HEK293T (cell line): ENCODE results near the gene CEP97.
"Not testable (repeated sequence)": the region's sequence is repeated elsewhere in the genome, so short reads cannot be mapped to it uniquely, and the experiment has no call there.

ENCODE experiments used
- CTCF ChIA-PET: fragments of 350-600 bp; formaldehyde crosslinking; extraction: SDS; loops from one replicate; lab custom pipeline; 2021; ENCODE audit warnings: antibody characterized with exemption, inconsistent platforms; lab: Yijun Ruan, JAX
- POLR2A ChIA-PET: fragments of 350-600 bp; formaldehyde crosslinking; extraction: SDS; loops from one replicate; lab custom pipeline; 2020; ENCODE audit warnings: antibody characterized with exemption, inconsistent platforms; lab: Yijun Ruan, JAX
- DNase-seq: peaks from one replicate; pipeline ENCODE4 v3.0.0; 2012; ENCODE audit warnings: mixed read lengths; ENCODE audit errors: extremely low spot score
- ARNT ChIP-seq: fragments of 450-650 bp; IDR thresholded peaks from 2 replicates; pipeline ENCODE4 v1.6.1; 2017; ENCODE audit warnings: mild to moderate bottlenecking
- BHLHE40 ChIP-seq: fragments of 450-650 bp; IDR thresholded peaks from 2 replicates; pipeline ENCODE4 v1.6.1; 2016; ENCODE audit warnings: mild to moderate bottlenecking, moderate library complexity, borderline replicate concordance
- CTBP1 ChIP-seq: fragments of 450-650 bp; IDR thresholded peaks from 2 replicates; pipeline ENCODE4 v1.6.1; 2016; ENCODE audit warnings: borderline replicate concordance
- ELF4 ChIP-seq: fragments of 450-650 bp; IDR thresholded peaks from 2 replicates; pipeline ENCODE4 v1.6.1; 2017; ENCODE audit warnings: antibody characterized with exemption
- FOXA1 ChIP-seq: fragments of 450-650 bp; IDR thresholded peaks from 2 replicates; pipeline ENCODE4 v1.6.1; 2016; ENCODE audit warnings: mild to moderate bottlenecking
- FOXK2 ChIP-seq: fragments of 450-650 bp; IDR thresholded peaks from 2 replicates; pipeline ENCODE4 v1.6.1; 2016; ENCODE audit warnings: mild to moderate bottlenecking
- FOXM1 ChIP-seq: fragments of 450-650 bp; IDR thresholded peaks from 2 replicates; pipeline ENCODE4 v1.6.1; 2017; ENCODE audit warnings: mild to moderate bottlenecking, borderline replicate concordance
- HDGF ChIP-seq: fragments of 450-650 bp; IDR thresholded peaks from 2 replicates; pipeline ENCODE4 v1.6.1; 2017; ENCODE audit warnings: antibody characterized with exemption, borderline replicate concordance
- L3MBTL2 ChIP-seq: fragments of 450-650 bp; conservative IDR thresholded peaks from 2 replicates; pipeline ENCODE4 v1.6.1; 2016; ENCODE audit warnings: mild to moderate bottlenecking
- LEF1 ChIP-seq: fragments of 450-650 bp; IDR thresholded peaks from 2 replicates; pipeline ENCODE4 v1.6.1; 2017; ENCODE audit warnings: mild to moderate bottlenecking, borderline replicate concordance
- NFRKB ChIP-seq: fragments of 450-650 bp; IDR thresholded peaks from 2 replicates; pipeline ENCODE4 v1.6.1; 2016; ENCODE audit warnings: mild to moderate bottlenecking, moderate library complexity
- SP1 ChIP-seq: fragments of 450-650 bp; IDR thresholded peaks from 2 replicates; pipeline ENCODE4 v1.6.1; 2017
- SUZ12 ChIP-seq: fragments of 450-650 bp; IDR thresholded peaks from 2 replicates; pipeline ENCODE4 v1.6.1; 2016; ENCODE audit warnings: mild to moderate bottlenecking
- TARDBP ChIP-seq: fragments of 450-650 bp; IDR thresholded peaks from 2 replicates; pipeline ENCODE4 v1.6.1; 2016
- ZNF384 ChIP-seq: fragments of 450-650 bp; IDR thresholded peaks from 2 replicates; pipeline ENCODE4 v1.6.1; 2016
- TF ChIP-seq, protein P1 (sequence below): fragments of 450-650 bp; IDR thresholded peaks from 2 replicates; pipeline ENCODE4 v1.6.1; 2016

The CEP97 gene

DNA sequence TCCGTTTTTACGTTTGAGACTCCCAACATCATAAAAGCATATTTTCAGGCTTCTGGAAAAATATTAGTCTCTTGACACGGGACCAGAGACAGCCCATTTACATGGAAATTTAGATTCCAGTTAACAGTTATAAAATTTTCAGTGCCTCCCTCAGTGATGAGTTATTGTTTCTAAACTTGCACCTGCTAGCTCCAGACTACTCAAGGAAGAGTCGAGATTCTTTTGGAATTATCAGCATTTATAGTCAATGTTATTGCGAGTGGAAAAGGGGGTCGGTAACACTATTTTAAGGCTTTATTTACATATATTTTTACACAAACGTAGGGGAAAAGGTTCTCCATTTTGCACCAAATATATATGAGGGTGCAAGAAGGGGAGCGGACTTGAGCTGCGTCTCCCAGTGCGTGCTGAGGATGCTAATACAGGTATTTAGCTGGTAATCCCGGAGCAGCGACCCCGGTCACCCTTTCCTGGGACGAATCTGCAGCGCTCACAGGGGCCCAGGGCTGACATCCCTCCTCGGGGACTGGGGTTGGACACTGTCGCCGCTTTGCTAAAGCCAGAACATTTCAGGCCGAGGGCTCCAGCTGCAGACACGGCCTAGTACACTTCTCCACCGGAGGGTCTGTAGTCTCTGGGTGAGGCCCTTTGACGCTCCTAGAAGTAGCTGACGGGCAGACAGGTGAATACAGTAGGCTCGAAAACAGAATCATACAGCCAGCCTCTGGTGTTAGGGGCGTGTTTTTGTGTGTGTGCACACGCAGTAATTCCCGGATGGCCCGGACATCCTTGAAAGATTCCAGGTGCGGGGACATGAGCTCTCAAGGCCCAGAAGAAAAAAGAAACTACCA, 46.8 kb upstream of the CEP97 start:
- no peak for DNase-seq
- TF ChIP-seq, protein P1, sequence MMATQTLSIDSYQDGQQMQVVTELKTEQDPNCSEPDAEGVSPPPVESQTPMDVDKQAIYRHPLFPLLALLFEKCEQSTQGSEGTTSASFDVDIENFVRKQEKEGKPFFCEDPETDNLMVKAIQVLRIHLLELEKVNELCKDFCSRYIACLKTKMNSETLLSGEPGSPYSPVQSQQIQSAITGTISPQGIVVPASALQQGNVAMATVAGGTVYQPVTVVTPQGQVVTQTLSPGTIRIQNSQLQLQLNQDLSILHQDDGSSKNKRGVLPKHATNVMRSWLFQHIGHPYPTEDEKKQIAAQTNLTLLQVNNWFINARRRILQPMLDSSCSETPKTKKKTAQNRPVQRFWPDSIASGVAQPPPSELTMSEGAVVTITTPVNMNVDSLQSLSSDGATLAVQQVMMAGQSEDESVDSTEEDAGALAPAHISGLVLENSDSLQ, result no peak
- TF ChIP-seq NFRKB, result peak; percentile 14; the same call in 1 of the 2 replicates
- CTCF ChIA-PET, result interaction anchor here (0.6 kb wide), 3 partner anchors 8 to 596 kb away, joined by 3 read pairs; no protein-coding TSS in a partner anchor
- POLR2A ChIA-PET, result interaction anchor here (1.1 to 3.9 kb wide), 7 partner anchors 8 to 116 kb away, joined by 3 to 57 read pairs (median 8); partner anchors contain the start of genes CEP97, PCNP, RPL24 and TRMT10C

DNA sequence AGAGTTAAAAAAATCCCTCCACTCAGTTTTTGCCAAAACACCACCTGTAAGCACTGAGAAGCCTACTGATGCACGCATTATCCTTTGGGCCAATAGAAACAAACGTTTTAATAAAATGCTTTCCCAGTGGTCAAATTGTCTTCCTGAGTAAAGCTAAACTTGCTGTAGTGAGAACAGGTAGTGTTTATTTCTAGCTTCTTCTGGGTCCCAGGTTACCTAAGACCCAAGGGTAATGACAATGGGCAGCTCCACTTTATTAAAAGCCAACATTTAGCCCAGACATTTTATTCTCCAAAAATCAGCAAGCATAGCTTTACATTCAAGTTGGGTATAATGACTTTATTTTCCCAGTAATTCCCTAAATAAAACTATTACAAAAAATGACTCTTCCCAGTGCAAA, 45.6 kb upstream of the CEP97 start:
- POLR2A ChIA-PET, result interaction anchor here (3.5 to 3.9 kb wide), 2 partner anchors 7 to 105 kb away, joined by 23 to 57 read pairs; partner anchors contain the start of genes PCNP and RPL24
- DNase-seq, CTCF ChIA-PET: not testable (repeated sequence)

- ChIA-PET POLR2A (interaction anchor here (0.8 to 1.6 kb wide), 2 partner anchors 11 to 119 kb away, joined by 3 read pairs; partner anchors contain the start of gene TRMT10C), CTCF (no interaction called here)
- no peak for DNase-seq
- no peak for TF ChIP-seq LEF1
- no peak for TF ChIP-seq FOXK2
- TF ChIP-seq HDGF, result no peak
- no peak for TF ChIP-seq FOXM1
- no peak for TF ChIP-seq SUZ12
- no peak for TF ChIP-seq BHLHE40
- no peak for TF ChIP-seq ARNT
Measured at GRCh38 chr3:101680466-101680865, 43.9 kb upstream of the CEP97 start.

DNA sequence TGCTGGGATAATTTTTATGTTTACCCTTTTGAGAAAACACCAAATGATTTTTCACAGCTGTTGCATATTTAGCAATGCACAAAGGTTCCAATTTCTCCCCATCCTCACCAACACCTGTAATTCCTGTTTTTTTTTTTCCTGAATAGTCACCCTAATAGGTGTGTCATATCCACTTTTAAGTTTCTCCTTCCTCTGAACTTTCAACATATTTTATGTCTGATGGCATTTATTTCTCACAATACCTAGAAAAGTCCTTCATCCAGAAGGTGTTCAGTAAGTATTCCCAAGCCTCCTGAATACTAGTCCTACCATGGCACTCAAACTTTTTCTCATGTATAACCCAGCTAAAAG, 39.4 kb upstream of the CEP97 start:
- ChIA-PET CTCF (interaction anchor here (0.6 kb wide), 1 partner anchor 139 kb away, joined by 4 read pairs; no protein-coding TSS in a partner anchor), POLR2A (interaction anchor here (1.0 to 2.9 kb wide), 5 partner anchors 8 to 111 kb away, joined by 3 to 57 read pairs (median 6); partner anchors contain the start of genes CEP97, PCNP and ZBTB11)
- no peak for TF ChIP-seq L3MBTL2
- no peak for TF ChIP-seq FOXK2
- TF ChIP-seq NFRKB, result no peak
- TF ChIP-seq TARDBP, result no peak
- no peak for TF ChIP-seq CTBP1
- TF ChIP-seq ELF4, result no peak
- no peak for TF ChIP-seq HDGF
- no peak for TF ChIP-seq ARNT
- TF ChIP-seq BHLHE40, result no peak
- no peak for TF ChIP-seq LEF1
- TF ChIP-seq SUZ12, result no peak
- no peak for TF ChIP-seq FOXM1
- TF ChIP-seq, protein P1, result no peak
- no peak for TF ChIP-seq FOXA1
- no peak for TF ChIP-seq ZNF384
- no peak for DNase-seq

DNA sequence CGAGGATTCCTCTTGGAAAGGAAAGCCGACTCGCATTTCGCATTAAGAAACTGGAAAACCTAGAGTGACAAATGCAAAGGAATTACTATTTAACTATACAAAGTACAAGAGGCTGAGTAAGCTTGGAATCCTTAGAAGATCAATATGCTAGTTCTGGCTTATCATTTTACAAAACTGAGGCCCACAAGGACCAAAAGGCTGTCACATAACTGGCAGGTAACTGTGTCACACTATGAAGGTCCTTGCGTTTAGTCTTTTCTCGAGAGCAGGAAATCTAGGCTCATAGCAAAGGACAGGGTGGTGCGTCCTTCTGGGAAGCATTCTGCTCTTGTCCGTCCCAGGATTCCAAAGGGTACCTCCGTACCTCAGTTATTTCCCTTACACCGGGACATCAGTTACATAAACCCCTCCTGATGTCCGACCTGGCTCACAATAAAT, 38.5 kb upstream of the CEP97 start:
- ChIA-PET POLR2A (interaction anchor here (0.9 to 2.9 kb wide), 10 partner anchors 9 to 115 kb away, joined by 3 to 57 read pairs (median 6); partner anchors contain the start of genes CEP97, NXPE3, PCNP and ZBTB11), CTCF (interaction anchor here (0.6 kb wide), 1 partner anchor 9 kb away, joined by 3 read pairs; the partner anchor contains the start of gene ZBTB11)
- no peak for DNase-seq
- TF ChIP-seq SUZ12, result no peak
- TF ChIP-seq L3MBTL2, result no peak
- TF ChIP-seq, protein P1, result no peak
- TF ChIP-seq LEF1, result no peak

GRCh38 chr3:101687142-101687931, 37.1 kb upstream of the CEP97 start:
- no peak for DNase-seq
- no peak for TF ChIP-seq TARDBP
- no peak for TF ChIP-seq NFRKB
- TF ChIP-seq SUZ12, result no peak
- TF ChIP-seq FOXK2, result no peak
- no peak for TF ChIP-seq CTBP1
- TF ChIP-seq FOXM1, result no peak
- no peak for TF ChIP-seq ZNF384
- TF ChIP-seq FOXA1, result no peak
- no peak for TF ChIP-seq SP1
- no peak for TF ChIP-seq L3MBTL2
- CTCF ChIA-PET, result no interaction called here
- POLR2A ChIA-PET, result interaction anchor here (0.6 to 2.9 kb wide), 8 partner anchors 10 to 117 kb away, joined by 3 to 57 read pairs (median 6); partner anchors contain the start of genes CEP97, NXPE3, PCNP and ZBTB11
